Suprapubic skin (tissue), 3 donors: ENCODE measurements around the gene MGARP.

Source experiments
- EP300 ChIP-seq: sonication (generic); formaldehyde crosslinking; IDR thresholded peaks from one replicate; pipeline ENCODE4 v1.6.1; 2017; ENCODE audit warnings: antibody characterized with exemption
- TF ChIP-seq, protein P1 (sequence below), 2 donors: fragments of 200-600 bp in 1 of 2; fragments of 450-650 bp in 1 of 2; sonication (generic) in 1 of 2; IDR thresholded peaks; one replicate each; pipeline ENCODE4 v1.5.1; 2016 to 2019; ENCODE audit warnings: antibody characterized with exemption in 2 of 2, mild to moderate bottlenecking in 1 of 2, moderate library complexity in 1 of 2

DNA sequence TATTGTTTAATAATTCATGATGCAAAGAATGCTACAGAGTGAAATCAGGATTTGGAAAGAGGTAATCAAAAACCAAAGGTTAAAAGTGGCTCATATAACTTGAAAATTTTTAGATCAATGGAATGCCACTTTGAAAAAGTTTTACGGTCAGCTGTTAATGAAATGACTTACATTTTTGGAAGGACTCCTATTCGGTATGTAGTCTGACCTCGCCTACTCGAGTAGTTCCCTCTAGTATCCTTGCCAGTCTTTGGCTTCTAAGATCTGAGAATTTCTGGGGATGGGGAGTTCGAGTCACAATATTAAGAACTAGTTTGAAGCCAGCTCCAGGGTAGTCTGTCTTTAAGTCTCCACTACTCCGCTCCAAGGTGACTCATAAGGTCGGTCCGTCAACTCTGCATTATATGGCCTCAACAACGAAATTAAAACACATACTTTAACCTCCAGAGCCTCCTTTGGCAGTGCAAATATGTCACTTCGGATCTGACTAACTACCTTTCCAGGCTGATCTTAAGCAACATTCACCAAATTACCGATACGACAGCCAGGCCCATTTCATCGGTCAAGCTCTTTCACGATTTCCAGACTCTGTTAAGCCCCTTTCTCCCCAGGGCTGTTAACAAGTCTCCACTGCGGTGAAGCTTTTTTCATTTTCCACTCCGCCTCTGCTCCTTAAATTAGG, 20.5 kb upstream of the MGARP start:
- TF ChIP-seq, protein P1, sequence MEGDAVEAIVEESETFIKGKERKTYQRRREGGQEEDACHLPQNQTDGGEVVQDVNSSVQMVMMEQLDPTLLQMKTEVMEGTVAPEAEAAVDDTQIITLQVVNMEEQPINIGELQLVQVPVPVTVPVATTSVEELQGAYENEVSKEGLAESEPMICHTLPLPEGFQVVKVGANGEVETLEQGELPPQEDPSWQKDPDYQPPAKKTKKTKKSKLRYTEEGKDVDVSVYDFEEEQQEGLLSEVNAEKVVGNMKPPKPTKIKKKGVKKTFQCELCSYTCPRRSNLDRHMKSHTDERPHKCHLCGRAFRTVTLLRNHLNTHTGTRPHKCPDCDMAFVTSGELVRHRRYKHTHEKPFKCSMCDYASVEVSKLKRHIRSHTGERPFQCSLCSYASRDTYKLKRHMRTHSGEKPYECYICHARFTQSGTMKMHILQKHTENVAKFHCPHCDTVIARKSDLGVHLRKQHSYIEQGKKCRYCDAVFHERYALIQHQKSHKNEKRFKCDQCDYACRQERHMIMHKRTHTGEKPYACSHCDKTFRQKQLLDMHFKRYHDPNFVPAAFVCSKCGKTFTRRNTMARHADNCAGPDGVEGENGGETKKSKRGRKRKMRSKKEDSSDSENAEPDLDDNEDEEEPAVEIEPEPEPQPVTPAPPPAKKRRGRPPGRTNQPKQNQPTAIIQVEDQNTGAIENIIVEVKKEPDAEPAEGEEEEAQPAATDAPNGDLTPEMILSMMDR (IDR thresholded peaks at IDR 0.05): no peak
- TF ChIP-seq EP300: peak; percentile 29
